Measurements from ENCODE around the gene FHIT.

The FHIT gene

DNA sequence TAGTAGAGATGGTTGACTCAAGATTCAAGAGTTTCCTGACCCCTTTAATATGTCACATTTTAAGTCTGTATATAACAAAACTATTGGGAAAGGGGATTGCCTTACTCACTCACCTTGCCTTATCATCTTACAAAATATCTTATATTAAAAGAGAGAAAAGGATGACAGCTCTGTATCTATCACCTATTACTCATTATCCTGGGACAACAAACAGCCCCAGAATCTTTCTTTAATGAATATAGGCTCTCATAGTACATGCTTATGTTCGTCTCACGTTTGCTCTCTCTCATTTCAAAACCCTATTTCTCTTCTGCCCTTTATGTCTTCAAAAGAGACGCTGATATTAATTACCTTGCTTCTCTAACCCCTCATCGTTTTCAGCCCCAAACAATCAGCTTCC, 1178.0 kb downstream of the FHIT start:
- no peak for DNase-seq

GRCh38 chr3:60070366-60070765, 1180.9 kb downstream of the FHIT start:
- DNase-seq = no peak

GRCh38 chr3:60065227-60065868, 1185.9 kb downstream of the FHIT start:
- no peak for DNase-seq

DNA sequence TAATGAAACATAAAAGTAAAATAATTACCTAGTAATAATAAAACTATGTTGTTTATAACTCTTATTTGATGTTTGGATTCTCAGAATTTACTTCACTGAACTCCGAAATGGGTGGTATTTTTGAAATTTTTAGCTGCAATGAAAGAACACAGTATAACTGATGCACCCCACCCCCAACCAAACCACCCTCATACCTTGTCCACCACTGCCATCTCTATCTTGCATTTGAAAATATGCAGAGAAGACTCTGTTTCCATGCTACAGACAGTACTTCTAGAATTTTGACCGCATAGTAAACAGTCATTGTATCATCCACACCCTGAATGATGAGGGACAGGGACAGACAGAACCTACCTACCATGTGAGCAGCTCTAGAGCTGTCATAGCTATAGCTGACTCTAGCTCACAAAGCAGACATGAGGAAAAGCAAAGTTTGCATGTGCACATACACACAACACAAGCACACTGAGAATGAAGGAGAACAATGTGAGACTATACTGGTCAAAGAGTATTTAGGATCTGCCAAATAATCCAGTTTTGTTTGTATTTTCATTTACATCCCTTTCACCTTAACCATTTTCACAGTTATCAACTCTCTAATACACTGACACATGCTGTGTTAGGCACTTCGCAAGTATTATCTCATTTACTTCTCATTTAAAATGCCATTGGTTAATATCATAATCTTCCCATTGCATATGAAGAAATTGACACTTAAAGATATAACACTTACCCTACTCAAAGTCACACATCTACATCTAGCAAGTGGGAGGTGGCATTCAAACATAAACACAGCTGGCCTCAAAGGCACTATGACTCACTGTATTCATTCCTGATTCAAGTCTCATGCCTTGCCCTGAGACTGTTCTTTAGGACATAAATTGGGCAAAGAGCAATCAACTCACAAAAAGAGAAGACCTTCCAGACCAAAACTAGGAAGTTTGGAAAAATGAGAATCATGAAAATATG, 1186.8 kb downstream of the FHIT start:
- no peak for DNase-seq

DNA sequence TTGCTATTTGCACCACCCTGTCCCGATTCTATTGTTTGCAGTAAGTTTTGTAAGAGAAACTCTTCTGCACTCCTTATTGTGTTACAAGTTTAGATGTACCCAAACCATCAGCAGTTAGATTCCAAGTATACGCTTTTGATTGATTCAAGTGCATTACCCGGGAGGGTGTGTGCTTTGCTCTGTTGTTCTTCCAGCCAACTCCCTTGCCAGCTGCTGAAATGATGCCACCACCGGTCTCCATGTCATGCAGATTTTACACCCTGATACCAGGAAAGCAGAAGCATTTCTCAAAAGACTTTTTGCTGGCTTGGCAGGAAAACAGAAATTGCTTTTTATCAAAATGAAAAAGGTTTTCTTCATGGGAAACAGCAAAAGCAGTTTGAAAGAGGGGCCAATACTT, 1194.8 kb downstream of the FHIT start:
- DNase-seq = peak in 1 of 2 donors; percentile 32

GRCh38 chr3:60055765-60056164, 1195.5 kb downstream of the FHIT start:
- no peak for DNase-seq

GRCh38 chr3:60053526-60054265, 1197.6 kb downstream of the FHIT start:
- DNase-seq = no peak

DNA sequence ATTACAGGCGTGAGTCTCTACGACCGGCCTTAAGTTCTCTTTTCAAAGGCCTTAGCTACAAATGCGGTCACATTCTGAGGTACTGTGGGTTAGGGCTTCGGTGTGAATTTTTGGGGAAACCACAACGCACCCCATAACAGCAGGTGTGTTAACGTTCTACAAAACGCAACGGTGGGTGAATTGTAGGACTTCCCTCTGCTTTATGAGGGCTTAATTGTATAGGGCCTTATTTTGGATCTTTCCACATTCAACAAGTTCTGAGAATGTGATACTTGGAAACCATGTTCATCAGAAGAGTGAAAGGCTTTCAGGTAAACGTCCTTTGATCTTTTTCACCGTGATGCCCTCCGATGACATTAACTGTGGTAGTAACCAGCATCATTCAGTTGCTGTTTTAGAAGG, 1202.8 kb downstream of the FHIT start:
- peak; percentile 53 to 56 for DNase-seq

DNA sequence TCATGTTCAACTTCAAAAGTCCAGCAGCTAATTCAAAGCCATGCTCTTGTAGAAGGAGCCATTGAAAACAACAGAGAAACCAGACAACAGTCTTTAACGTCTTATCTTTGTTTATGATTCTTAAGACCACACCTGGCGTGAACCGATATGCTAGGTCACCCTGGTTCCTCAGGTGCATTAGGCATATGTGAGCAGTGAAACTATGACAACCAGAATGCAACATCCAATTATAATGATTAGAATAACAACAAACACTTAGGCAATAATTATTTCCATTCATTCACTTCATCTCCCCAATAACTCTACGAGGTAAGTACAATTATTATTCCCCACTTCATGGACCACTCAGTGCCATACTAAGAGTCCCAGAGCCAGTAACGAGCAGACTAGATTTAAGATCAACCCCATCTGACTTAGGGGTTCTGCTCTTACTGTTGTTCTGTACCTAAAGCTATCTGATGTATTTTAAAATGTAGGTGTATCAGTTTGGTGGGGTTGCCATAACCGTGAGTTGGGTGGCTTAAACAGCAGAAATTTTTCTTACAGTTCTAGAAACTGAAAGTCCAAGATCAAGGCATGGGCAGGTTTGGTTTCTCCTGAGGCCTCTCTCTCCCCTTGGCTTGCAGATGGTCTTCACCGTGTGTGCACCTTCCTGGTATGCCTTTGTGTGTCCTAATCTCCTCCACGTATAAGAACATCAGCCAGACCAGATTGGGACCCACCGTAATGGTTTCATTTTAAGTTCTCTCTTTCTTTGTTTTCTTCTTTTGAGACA, 1203.6 kb downstream of the FHIT start:
- DNase-seq = peak in 1 of 2 donors; percentile 15

DNA sequence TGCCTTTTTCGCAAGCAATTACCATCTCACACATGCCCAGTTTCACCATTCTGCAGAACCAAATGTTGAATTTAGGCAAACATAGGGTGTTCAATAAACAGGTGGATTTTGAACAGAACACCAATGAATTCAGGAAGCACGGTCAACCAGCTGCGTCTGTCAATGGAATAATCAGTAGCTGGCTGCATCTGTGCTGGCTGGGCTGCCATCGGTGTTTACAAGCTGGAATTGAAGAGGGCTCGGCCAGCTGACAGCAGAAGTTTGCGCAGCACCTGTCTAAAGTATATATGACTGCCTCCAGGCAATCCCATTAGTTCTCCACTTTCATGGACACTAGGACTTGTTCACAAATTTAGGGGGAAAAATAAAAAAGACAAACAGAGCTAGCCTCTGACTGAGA, 1205.0 kb downstream of the FHIT start:
- no peak for DNase-seq

GRCh38 chr3:60045686-60046085, 1205.6 kb downstream of the FHIT start:
- no peak for DNase-seq

DNA sequence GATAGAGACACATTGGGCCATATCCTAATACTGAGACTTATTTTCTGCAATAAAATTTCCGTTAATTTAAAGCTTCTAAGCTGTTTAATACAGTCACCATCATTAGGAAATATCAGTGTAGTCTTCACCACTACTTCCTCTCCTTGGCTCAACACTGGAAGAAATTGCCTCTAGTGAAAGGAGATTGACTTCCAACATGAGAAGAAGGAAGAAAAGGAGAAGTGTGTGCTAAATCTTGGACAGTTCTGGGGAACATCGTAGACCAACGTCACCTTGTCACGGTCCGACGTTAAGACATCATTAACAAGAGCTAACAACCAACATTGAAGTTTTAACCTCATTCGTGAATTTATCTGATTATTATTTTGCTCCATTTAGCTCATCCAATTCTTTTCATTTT, 1214.4 kb downstream of the FHIT start:
- DNase-seq = no peak

DNA sequence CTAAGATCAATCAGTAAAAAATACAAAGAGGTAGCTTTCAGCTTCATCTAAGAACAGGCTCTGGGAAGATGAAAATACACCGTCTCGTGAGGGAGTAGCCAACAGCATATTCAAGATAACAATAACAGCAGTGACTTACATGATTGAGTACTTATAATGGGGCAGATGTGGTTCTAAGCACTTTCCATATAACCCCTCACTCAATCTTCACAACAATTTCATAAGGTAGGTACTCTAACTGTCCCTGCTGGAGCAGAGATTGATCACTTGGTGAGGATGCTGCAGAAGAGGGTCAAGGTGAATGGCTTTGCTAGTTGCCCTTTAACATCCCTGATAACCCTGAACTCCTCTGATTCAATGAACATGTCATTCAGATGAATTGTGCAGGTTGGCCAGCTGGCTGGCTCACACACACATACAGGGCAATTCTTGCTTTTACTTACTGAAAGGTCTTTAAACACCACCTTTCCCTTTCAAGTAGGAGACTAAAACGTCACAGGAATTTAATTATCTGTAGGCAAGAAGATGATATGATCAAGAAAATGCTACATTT, 1217.3 kb downstream of the FHIT start:
- no peak for DNase-seq

GRCh38 chr3:60030982-60031381, 1220.3 kb downstream of the FHIT start:
- no peak for DNase-seq

GRCh38 chr3:60028233-60028632, 1223.0 kb downstream of the FHIT start:
- DNase-seq = no peak

DNA sequence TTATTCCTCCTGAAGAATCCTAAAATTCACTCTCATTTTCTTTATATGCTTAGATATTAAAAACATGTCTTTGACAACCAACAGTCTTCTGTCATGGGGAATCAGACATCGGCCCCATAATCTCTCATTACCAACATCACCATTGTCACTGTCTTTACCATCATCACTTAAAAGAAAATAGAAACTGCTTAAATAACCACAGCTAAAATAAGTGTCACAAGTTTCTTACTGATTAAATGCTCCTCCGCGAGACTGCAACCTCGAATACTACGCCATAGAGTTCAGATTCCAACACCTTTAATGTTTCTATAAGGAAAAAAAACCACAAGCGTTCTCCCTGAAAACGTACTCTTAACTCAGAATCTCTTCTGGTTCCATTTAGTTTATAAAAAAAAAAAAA, 1223.9 kb downstream of the FHIT start:
- DNase-seq = no peak

DNA sequence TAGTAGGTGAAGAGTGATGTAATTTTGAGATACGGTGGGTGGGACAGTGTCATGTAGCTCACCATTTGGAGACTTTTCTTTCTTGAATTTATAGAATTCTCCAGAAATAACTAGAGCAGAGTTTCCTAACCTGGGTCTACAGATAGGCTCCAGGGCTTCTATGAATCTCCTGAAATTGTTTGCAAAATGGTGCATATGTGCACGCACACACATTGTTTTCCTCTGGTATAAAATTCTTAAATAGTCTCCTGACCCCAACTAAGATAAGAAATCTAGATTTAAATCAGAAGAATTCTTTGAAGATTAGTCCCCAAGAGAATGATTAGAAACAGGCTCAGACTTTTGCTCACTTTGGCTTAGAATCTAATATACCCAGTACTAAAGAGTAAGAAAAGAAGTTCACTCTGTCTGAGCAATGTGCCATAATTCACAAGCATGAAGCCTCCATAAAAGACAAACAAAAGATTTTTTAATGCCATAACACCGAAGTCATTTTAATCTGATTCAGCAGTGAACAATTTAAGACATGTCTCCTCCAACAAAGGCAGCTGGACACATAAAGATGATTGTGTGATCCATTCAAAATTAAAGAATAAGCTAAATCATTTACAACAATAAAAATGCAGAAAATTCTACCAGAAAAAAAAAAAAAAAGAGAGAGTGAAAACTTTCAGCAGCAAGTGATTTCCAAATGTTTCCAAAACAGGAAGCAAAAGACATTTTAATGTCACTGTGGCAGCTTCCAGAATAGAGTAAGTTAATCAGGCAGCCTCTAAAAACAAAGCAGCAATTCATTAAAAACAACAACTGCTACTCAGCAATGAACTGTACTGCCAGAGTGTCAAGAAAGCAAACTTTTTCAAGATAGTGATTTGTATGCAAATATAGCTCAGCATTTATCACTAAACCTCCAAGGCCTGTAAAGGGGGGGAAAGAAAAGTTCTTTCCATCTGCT, 1225.9 kb downstream of the FHIT start:
- no peak for DNase-seq

- DNase-seq = no peak
These were observed 1226.9 kb downstream of the FHIT start for GRCh38 chr3:60024400-60024799.

GRCh38 chr3:60023189-60023588, 1228.1 kb downstream of the FHIT start:
- DNase-seq = no peak

- DNase-seq = peak; percentile 54 to 59
These were observed 1233.6 kb downstream of the FHIT start for GRCh38 chr3:60017631-60018030.

DNA sequence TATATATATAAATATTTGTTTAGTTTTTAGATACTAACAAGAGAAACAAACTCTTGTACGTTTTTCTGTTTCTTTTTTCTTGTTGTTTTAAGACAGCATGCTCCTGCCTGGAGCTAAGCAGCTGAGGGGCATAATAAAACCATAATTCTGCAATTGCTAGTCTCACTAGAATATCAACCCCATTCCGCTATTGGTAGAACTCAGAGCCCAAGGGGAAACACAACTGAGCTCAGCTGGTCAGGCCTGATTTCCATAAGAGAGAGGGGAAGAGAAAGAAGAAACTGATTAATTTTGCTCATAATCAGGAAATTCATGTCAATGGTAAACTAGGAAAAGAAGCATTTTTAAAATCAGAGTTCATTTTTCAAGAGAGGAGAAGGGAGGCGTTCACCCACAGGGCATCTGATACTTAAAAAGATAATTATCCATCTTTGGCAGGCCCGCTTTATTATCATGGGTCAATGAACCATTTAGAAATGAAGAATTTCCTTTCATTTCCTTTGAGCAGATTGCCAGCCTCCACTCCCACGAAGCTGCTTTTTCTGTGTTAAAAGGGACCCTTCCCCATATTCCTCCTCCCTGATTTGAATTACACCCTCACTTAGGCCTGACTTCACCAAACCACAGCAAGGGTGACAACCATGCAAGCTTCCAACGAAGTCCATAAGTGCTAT, 1236.1 kb downstream of the FHIT start:
- DNase-seq = no peak

All from CD4-positive, alpha-beta T cell treated with Interleukin-1 beta for 1 hour (primary cell).